ENCODE measurements around the gene TSHZ2.
"Not testable (repeated sequence)": the region's sequence is repeated elsewhere in the genome, so short reads cannot be mapped to it uniquely, and the experiment has no call there.

TSHZ2 gene

GRCh38 chr20:53403029-53403428 is 430.9 kb downstream of the TSHZ2 start:
- H3K27ac ChIP-seq, result no peak overlapping the region
- no peak overlapping the region for H3K4me3 ChIP-seq

- H3K27ac ChIP-seq, result no peak overlapping the region
- H3K4me3 ChIP-seq, result no peak overlapping the region
These were observed 433.0 kb downstream of the TSHZ2 start for GRCh38 chr20:53405139-53405538.

- H3K27ac ChIP-seq, result no peak overlapping the region
- no peak overlapping the region for H3K4me3 ChIP-seq
These were observed 434.4 kb downstream of the TSHZ2 start for GRCh38 chr20:53406580-53406979.

- Histone ChIP-seq H3K4me3 (no peak overlapping the region), H3K27ac (no peak overlapping the region)
These were observed 436.7 kb downstream of the TSHZ2 start for GRCh38 chr20:53408691-53409446.

- Histone ChIP-seq H3K27ac (no peak overlapping the region), H3K4me3 (no peak overlapping the region)
These were observed 437.2 kb downstream of the TSHZ2 start for GRCh38 chr20:53409447-53409717.

GRCh38 chr20:53411129-53411528 is 439.0 kb downstream of the TSHZ2 start:
- Histone ChIP-seq H3K4me3 (no peak overlapping the region), H3K27ac (no peak overlapping the region)

GRCh38 chr20:53411891-53412290 is 439.7 kb downstream of the TSHZ2 start:
- H3K27ac ChIP-seq, result no peak overlapping the region
- no peak overlapping the region for H3K4me3 ChIP-seq

- Histone ChIP-seq H3K4me3 (no peak overlapping the region), H3K27ac (no peak overlapping the region)
These were observed 440.5 kb downstream of the TSHZ2 start for GRCh38 chr20:53412577-53413185.

- H3K27ac ChIP-seq, result no peak overlapping the region
- H3K4me3 ChIP-seq, result no peak overlapping the region
These were observed 441.1 kb downstream of the TSHZ2 start for GRCh38 chr20:53413186-53413631.

GRCh38 chr20:53413845-53414244 is 441.7 kb downstream of the TSHZ2 start:
- H3K27ac ChIP-seq, H3K4me3 ChIP-seq: not testable (repeated sequence)

GRCh38 chr20:53419693-53420460 is 447.7 kb downstream of the TSHZ2 start:
- Histone ChIP-seq H3K27ac (no peak overlapping the region), H3K4me3 (no peak overlapping the region)

- no peak overlapping the region for H3K4me3 ChIP-seq
- H3K27ac ChIP-seq, result no peak overlapping the region
These were observed 449.2 kb downstream of the TSHZ2 start for GRCh38 chr20:53421343-53421742.

GRCh38 chr20:53422039-53422438 is 449.9 kb downstream of the TSHZ2 start:
- H3K4me3 ChIP-seq, result no peak overlapping the region
- H3K27ac ChIP-seq, result no peak overlapping the region

GRCh38 chr20:53423587-53424146 is 451.5 kb downstream of the TSHZ2 start:
- Histone ChIP-seq H3K4me3 (no peak overlapping the region), H3K27ac (no peak overlapping the region)

GRCh38 chr20:53425481-53425880 is 453.3 kb downstream of the TSHZ2 start:
- Histone ChIP-seq H3K27ac (no peak overlapping the region), H3K4me3 (no peak overlapping the region)

GRCh38 chr20:53425941-53426340 is 453.8 kb downstream of the TSHZ2 start:
- peak overlapping the region in 1 of 21 experiments; percentile 12 for H3K27ac ChIP-seq
- H3K4me3 ChIP-seq, result no peak overlapping the region

GRCh38 chr20:53426766-53427312 is 454.7 kb downstream of the TSHZ2 start:
- Histone ChIP-seq H3K4me3 (no peak overlapping the region), H3K27ac (no peak overlapping the region)

- Histone ChIP-seq H3K4me3 (no peak overlapping the region), H3K27ac (no peak overlapping the region)
These were observed 455.8 kb downstream of the TSHZ2 start for GRCh38 chr20:53427951-53428350.

- Histone ChIP-seq H3K27ac (no peak overlapping the region), H3K4me3 (no peak overlapping the region)
These were observed 456.4 kb downstream of the TSHZ2 start for GRCh38 chr20:53428588-53428987.

GRCh38 chr20:53428996-53429395 is 456.8 kb downstream of the TSHZ2 start:
- Histone ChIP-seq H3K4me3 (no peak overlapping the region), H3K27ac (no peak overlapping the region)
